HG03460 (cell line): ENCODE data around the gene BCAR1.
"Not testable (repeated sequence)": the region's sequence is repeated elsewhere in the genome, so short reads cannot be mapped to it uniquely, and the experiment has no call there.

Experiments used
- ATAC-seq: cut with Tn5 transposase; IDR thresholded peaks from one replicate; pipeline ENCODE4 v1.9.1; 2021; ENCODE audit not compliant: unreplicated experiment

The BCAR1 gene

DNA sequence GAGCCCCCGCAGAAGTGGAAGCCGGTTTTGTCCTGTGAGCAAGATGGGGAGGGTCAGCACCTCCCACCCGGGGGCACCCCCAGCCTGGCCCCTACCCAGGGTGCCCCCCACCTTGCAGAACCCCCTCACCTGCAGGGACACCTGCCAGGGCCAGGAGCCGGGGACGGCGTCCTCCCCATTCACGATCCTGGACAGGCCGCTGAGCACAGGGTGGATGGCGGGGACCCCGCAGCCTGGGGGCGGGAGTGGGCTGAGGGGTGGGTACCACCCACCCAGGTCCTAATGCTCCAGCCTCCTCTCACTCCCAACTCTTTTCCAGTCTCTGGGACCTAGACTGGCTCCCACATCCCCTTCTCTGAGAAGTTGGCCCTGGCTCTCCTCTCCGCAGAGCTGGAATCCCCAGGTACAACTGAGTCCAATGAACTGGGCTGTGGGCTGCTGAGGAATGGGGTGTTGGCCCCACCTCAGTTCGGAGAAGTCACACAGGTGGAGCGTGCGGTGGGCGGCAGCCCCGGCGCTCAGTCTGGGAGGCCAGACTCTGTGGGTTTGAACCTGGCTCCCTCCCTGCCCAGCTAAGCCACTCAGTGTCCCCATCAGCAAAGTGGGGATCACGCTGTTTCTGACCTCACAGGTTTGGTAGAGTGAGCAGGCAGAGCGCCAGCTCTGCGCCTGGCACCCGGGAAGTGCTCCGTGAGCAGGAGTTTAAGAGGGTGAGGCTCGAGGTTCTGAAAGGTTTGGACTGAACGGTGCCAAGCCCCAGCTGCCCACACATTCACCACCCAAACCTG is 45.3 kb downstream of the BCAR1 start:
- ATAC-seq = not testable (repeated sequence)

GRCh38 chr16:75205438-75205837 is 46.0 kb downstream of the BCAR1 start:
- ATAC-seq = not testable (repeated sequence)

- not testable (repeated sequence) for ATAC-seq
Observed at GRCh38 chr16:75204905-75205304, 46.5 kb downstream of the BCAR1 start.

GRCh38 chr16:75204410-75204758 is 47.0 kb downstream of the BCAR1 start:
- no peak for ATAC-seq

GRCh38 chr16:75203667-75204409 is 47.6 kb downstream of the BCAR1 start:
- no peak for ATAC-seq

DNA sequence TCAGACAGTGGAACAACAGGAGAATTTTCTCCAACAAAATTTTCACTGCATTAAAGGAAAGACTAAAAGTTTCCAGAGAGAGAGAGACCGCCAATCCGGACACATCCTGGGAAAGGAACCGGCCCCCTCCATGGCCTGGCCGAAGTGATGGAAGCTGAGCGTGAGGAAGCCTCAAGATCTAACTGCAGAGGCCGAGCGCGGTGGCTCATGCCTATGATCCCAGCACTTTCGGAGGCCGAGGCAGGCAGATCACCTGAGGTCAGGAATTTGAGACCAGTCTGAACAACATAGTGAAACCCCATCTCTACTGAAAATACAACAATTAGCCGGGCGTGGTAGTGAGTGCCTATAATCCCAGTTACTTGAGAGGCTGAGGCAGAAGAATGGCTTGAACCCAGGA is 48.3 kb downstream of the BCAR1 start:
- ATAC-seq = no peak

DNA sequence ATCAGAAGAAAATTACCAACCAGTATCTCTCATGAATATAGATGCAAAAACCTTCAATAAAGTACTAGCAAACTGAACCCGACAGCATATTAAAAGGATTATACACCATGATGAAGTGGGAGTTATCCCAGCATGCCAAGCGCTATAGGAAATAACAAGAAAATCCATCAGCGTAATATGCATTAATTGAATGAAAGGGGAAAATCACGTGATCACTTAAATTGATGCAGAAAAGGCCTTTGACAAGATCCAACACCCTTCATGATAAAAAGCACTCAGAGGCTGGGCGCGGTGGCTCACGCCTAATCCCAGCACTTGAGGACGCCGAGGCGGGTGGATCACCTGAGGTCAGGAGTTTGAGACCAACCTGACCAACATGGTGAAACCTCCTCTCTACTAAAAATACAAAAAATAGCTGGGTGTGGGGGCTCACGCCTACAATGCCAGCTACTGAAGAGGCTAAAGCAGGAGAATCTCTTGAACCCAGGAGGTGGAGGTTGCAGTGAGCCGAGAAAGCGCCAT is 49.3 kb downstream of the BCAR1 start:
- no peak for ATAC-seq

DNA sequence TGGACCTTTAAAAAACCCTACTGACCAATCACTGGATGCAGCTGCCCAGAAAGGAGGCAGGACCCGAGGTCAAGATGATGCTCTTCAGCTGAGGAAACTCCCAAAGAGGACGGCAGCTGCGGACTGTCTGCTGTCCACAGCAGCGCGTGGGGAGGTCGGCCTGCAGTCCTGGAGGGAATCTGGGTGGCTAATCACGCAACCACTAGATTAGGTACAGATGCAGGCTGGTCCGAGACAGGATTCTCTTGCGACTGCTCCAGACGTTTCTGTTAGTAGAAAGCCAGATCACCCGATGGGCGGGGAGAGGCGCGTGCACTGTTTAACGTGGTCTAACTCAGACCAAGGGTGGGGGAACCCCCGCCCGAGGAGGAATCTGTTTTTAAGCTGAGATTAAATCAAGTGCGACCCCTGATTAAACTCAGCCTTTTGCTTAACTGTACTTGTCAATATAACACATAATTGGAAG is 53.3 kb downstream of the BCAR1 start:
- ATAC-seq = no peak

DNA sequence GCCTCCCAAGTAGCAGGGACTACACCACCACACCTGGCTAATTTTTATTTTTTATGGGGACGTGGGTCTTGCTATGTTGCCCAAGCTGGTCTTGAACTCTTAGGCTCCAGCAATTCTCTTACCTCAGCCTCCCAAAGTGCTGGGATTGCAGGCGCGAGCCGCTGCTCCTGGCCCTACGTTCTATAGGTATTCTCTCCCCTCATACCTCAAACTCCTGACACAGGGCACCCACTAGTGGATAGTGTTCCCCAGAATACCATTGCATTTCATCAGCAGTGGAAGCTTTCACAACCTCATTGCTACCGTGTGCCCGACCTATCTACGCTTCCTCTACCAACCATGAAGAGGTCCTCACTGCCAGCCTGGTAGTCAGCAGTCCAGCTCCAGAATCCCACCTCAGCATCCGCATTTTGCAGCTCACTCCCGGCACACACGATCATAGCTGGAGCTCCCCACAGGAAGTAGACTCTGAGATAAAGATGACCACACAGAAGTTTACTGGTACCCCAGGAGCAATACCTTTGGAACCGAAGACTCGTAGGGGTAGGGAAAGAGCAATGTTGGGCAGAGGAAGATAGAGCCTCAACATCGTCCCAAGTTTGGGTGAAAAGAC is 53.8 kb downstream of the BCAR1 start:
- no peak for ATAC-seq

- no peak for ATAC-seq
Observed at GRCh38 chr16:75196836-75197235, 54.6 kb downstream of the BCAR1 start.

DNA sequence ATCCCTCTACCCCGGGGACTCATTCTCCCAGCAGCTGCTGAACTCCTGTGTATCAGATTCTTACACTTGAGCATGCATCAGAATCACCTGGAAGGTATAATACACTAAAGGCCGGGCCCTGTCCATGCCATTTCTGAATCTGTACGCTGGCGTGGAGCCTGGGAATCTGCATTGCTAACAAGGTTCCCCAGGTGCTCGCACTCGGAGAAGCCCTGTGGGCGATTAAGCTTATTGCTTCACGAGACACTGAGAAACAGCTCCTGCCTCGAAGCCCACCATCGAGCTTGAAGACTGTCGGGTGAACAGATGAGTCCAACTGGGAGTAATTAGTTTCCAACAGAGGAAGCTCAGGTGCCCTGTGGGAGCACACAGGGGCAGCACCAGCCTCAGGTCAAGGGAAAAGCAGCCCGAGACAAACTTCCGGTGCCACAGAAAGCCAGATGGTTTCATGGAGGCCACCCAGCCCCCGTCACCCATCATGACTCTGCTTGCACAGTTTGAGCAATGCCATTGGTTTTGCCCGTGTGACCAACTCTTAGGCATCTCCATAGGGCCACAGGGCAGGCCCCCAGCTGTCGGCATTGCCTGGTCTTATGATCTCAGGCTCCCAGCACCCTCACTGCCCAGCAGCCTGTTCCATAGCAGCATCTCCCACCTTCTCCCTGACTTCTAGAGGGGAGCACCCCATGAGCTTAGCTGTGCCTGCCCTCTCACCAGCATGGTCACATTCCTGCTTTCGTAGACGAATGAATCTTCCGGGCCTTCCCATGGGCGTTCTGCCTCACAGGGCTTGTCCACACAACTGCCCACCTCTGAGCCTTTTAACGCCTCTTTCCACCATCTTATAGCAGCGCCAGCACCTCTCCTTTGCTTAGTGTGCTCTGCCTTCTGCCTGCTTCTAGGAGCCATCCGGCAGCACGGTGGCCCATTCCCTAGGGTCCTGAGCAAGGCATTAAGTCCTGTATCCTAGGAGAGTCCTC is 55.3 kb downstream of the BCAR1 start:
- no peak for ATAC-seq

DNA sequence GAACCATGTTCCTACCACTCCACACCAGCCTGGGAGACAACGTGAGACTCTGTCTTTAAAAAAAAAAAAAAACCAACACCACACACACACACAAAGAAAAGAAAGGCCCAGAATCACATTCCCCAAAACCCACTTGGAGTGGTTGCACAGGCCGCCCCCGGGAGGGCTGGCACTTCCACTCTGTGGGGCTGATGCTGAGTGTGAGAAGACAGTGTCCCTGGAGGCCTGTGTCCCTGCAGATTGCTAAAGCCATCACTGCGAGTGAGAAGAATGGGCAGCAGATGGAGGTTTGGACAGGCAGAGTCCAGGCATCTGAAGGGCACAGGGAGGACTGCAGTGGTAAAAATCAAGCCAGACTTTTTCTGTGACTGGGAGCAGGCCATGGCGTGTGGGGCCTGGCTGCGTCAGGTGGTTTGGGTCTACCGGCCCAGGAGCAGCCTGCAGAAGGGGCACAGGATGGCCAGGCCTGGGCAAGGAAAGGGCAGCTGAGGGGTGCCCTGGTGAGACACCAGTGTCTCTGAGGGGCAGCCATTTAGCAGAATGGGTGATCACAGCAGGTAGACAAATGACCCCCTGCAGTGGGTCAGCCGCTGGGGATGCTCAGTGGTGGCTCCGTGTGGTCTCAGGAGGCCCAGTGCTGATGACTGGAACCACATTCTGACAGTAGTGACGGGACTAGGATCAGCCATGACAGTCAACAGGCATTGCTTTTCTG is 57.5 kb downstream of the BCAR1 start:
- ATAC-seq = no peak

DNA sequence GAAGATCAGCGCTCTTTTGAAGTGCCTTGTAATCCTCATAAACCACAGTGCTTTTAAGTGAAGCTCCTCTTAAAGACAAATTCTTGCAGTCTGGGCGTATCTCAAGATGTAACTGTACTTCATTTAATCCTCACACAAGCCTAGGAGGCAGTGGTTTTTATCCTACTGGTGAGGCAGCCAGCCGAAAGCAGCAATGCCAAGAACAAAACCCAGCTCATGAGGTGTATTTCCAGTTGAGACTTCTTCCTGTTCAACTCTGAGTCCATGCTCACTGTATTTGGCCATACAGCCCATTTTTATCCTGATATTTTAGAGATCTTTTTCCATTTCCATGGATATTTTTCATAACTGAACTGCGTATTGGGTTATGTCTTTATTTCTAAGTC is 58.2 kb downstream of the BCAR1 start:
- ATAC-seq = no peak

DNA sequence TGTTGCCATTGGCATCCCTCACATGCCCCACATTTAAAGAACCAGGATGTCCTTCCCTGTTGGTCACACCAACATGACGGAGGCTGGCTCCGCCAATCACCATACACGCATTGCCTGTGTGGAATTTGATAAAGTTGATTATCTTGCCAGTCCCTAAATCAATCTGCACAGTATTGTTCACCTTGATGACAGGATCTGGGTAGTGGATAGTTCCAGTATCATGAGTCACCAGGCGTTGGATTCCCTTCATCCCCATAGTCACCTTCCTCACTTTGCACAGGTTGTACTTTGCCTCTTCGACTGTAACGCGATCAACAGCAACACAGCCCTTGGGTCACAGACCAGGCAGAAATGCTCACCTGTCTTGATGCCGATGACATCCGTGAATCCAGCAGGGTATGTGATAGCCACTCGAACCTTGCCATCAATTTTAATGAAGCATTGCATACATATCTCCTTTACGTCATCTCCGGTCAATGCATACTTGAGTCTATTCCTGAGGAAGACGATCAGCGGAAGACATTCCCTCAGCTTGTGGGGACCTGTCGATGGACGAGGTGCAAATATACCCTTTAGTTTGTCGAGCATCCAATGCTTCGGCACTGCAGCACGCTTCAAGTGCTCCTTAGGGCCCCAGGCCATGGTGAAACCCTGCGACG is 58.7 kb downstream of the BCAR1 start:
- no peak for ATAC-seq

- no peak for ATAC-seq
Observed at GRCh38 chr16:75189638-75190245, 61.7 kb downstream of the BCAR1 start.

DNA sequence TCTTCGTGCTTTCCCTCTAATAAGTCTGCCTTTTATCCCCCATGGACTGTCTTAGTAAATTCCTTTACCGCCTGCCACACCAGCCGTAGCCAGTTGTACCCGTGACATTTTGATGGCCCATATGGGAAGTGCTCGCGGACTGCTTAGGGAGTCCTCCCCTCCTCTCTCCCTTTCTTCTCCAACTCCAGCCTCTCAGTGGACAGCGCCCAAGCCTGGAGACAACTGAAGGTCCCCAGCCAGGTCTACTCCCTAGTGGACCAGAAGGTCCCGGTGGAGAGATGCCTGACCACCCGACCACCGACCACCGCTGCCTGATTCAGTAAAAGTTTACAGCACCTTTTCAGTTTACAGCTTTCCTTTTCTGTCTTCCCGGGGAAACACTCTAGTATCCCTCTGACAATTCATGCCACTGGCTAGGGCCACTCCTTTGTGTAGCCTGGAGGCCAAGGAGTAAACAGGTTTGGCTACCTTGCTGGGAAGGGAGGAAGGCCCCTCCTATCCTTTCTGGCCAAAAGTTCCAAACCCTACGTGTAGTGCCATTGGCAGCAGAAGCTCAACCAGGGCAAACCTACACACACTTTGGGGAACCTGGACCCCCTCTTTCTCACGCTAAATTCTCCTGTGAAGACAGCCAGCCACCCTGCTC is 62.5 kb downstream of the BCAR1 start:
- ATAC-seq = no peak

DNA sequence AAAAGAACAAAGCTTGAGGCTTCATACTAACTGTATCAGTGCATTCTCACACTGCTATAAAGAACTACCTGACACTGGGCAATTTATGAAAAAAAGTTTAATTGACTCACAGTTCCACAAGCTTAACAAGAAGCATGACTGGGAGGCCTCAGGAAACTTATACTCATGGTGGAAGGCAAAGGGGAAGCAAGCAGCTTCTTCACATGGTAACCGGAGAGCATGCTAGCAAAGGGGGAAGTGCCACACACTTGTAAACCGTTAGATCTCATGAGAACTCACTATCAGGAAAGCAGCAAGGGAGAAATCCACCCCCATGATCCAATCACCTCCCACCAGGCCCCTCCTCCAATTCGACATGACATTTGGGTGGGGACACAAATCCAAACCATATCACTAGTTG is 69.8 kb downstream of the BCAR1 start:
- no peak for ATAC-seq

DNA sequence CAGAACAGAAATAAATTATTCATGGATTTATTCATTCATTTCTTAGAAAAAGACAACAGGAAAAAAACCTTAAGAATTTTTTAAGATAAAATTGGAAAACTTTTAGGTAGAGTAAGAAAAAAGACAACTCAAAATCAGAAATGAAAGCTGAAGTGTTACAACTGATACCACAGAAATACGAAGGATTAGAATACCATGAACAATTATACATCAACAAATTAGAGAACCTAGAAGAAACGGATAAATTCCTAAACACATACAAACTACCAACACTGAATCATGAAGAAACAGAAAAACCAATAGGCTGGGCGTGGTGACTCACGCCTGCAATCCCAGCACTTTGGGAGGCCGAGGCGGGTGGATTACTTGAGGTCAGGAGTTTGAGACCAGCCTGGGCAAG is 72.2 kb downstream of the BCAR1 start:
- ATAC-seq = no peak
